Measurements from ENCODE around the gene RACK1. TPM values are rescaled to one million over a fixed set of nuclear protein-coding genes. Genes with fewer than 3 reads are reported as not detected.
"Not testable (repeated sequence)": the region's sequence is repeated elsewhere in the genome, so short reads cannot be mapped to it uniquely, and the experiment has no call there.

RACK1 gene
- total and polyA plus RNA-seq, 9 donors = 3,139 to 4,768 (median 3,466) TPM

DNA sequence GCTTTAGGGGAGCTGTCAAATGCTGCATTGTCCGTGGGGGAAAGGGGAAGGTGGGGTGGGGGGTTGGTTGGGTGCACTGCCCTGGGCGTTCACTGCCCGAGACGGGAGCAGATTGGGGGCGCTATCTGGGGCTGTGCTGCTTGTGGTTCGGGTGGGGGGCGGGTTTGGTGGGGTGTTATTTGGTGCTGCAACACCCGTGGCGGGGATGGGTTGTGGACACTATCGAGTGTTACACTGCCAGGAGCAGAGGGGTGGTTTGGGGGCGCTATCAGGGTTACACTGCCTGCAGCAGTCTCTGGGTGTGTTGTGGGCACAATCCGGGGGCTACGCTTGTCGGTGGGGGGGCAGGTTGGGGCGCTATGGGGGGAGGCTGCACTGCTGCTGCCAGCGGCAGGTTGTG is 38.7 kb upstream of the RACK1 start:
- H3K36me3 ChIP-seq (ENCODE audit: control insufficient read depth, insufficient read depth, low read length); H3K27me3 ChIP-seq (ENCODE audit: control insufficient read depth, insufficient read depth, low read length); H3K4me1 ChIP-seq (ENCODE audit: control insufficient read depth, insufficient read depth, low read length); H3K9me3 ChIP-seq (replicated peaks; ENCODE audit: control insufficient read depth, low read depth, low read length); H3K4me3 ChIP-seq (ENCODE audit: low read length); DNase-seq; H3K27ac ChIP-seq (ENCODE audit: low read length): not testable (repeated sequence)
- 43% methylated on average over 1 of the region's 16 CpGs for WGBS (ENCODE audit: insufficient coverage)

DNA sequence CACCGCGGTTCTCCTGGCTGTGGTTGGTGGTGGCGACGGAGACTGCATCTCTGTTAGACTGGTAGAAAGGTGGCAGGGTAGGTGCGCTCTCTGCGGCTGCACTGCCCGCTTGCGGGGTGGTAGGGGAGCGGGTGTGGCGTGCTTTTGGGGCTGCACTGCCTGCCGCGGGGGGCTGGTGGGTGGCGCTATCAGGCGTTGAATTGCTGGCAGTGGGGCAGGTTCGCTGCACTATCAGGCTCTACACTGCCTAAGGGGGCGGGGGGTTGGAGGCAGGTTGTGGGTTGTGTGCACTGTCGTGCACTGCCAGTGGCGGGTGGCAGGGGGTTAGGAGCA is 38.2 kb upstream of the RACK1 start:
- WGBS (ENCODE audit: insufficient coverage) = 94% methylated on average over 18 of the region's 18 CpGs
- Histone ChIP-seq H3K36me3 (ENCODE audit: control insufficient read depth, insufficient read depth, low read length) (no peaks in the 10 kb centered on the region), H3K9me3 (replicated peaks; ENCODE audit: control insufficient read depth, low read depth, low read length) (no peaks in the 10 kb centered on the region), H3K27me3 (ENCODE audit: control insufficient read depth, insufficient read depth, low read length) (no peaks in the 10 kb centered on the region), H3K27ac (ENCODE audit: low read length) (no peak overlapping the region), H3K4me1 (ENCODE audit: control insufficient read depth, insufficient read depth, low read length) (no peaks in the 10 kb centered on the region), H3K4me3 (ENCODE audit: low read length) (no peak overlapping the region)
- no peak for DNase-seq

DNA sequence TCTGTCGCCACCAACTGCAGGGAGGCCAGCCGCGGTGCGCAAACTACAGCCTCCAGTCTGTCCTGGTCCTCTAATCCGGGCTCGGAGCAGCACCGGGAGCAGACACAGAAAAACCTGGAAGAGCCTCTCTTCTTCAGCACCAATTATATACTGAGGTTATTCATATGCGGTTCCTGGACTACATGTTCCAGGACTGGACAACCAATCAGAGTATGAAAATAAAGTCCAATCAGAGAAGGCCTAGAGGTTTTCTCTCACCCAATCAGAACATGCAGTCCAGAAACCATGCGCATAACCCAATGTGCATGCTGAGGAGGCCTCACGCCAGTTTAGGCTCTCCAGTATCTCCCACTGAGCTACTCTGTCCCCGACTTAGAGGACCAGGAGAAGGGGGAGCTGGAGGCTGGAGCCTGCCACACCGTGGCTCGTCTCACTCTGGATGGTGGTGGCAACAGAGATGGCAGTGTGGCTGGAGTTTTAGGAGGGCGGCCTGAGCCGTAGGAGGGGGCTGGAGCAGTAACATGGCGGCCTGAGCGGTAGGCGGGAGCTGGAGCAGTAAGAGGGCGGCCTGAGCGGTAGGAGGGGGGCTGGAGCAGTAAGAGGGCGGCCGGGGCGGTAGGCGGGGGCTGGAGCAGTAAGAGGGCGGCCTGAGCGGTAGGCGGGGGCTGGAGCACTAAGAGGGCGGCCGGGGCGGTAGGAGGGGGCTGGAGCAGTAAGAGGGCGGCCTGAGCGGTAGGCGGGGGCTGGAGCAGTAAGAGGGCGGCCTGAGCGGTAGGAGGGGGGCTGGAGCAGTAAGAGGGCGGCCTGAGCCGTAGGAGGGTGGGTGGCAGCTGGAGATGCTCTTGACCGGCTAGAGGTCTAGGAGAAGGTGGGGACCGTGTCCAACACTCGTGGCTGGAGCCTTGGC is 37.6 kb upstream of the RACK1 start:
- H3K36me3 ChIP-seq (ENCODE audit: control insufficient read depth, insufficient read depth, low read length) = no peaks in the 10 kb centered on the region
- no peaks in the 10 kb centered on the region for H3K4me1 ChIP-seq (ENCODE audit: control insufficient read depth, insufficient read depth, low read length)
- no peaks in the 10 kb centered on the region for H3K9me3 ChIP-seq (replicated peaks; ENCODE audit: control insufficient read depth, low read depth, low read length)
- 92% methylated on average over 36 of the region's 40 CpGs for WGBS (ENCODE audit: insufficient coverage)
- H3K4me3 ChIP-seq (ENCODE audit: low read length) = no peak overlapping the region
- no peak for DNase-seq
- H3K27ac ChIP-seq (ENCODE audit: low read length) = no peak overlapping the region
- no peaks in the 10 kb centered on the region for H3K27me3 ChIP-seq (ENCODE audit: control insufficient read depth, insufficient read depth, low read length)

- DNase-seq = no peak
- Histone ChIP-seq H3K36me3 (ENCODE audit: control insufficient read depth, insufficient read depth, low read length) (no peaks in the 10 kb centered on the region), H3K4me1 (ENCODE audit: control insufficient read depth, insufficient read depth, low read length) (no peaks in the 10 kb centered on the region), H3K9me3 (replicated peaks; ENCODE audit: control insufficient read depth, low read depth, low read length) (no peaks in the 10 kb centered on the region), H3K27me3 (ENCODE audit: control insufficient read depth, insufficient read depth, low read length) (no peaks in the 10 kb centered on the region), H3K4me3 (ENCODE audit: low read length) (no peak overlapping the region), H3K27ac (ENCODE audit: low read length) (no peak overlapping the region)
- 76% methylated on average over 7 of the region's 7 CpGs for WGBS (ENCODE audit: insufficient coverage)
Observed at GRCh38 chr5:181280251-181280762, 36.6 kb upstream of the RACK1 start.

GRCh38 chr5:181273433-181273744 is 29.7 kb upstream of the RACK1 start:
- H3K27ac ChIP-seq (ENCODE audit: low read length); H3K36me3 ChIP-seq (ENCODE audit: control insufficient read depth, insufficient read depth, low read length); H3K4me1 ChIP-seq (ENCODE audit: control insufficient read depth, insufficient read depth, low read length); H3K27me3 ChIP-seq (ENCODE audit: control insufficient read depth, insufficient read depth, low read length); H3K4me3 ChIP-seq (ENCODE audit: low read length); DNase-seq; H3K9me3 ChIP-seq (replicated peaks; ENCODE audit: control insufficient read depth, low read depth, low read length): not testable (repeated sequence)
- 29% methylated on average over 18 of the region's 28 CpGs for WGBS (ENCODE audit: insufficient coverage)

GRCh38 chr5:181271081-181271480 is 27.4 kb upstream of the RACK1 start:
- no peaks in the 10 kb centered on the region for H3K27me3 ChIP-seq (ENCODE audit: control insufficient read depth, insufficient read depth, low read length)

GRCh38 chr5:181267907-181268306 is 24.2 kb upstream of the RACK1 start:
- WGBS (ENCODE audit: insufficient coverage) = 92% methylated on average over 7 of the region's 12 CpGs

More at GRCh38 chr5:181271081-181271480, 27.4 kb upstream of the RACK1 start:
- Histone ChIP-seq H3K4me3 (ENCODE audit: low read length) (no peak overlapping the region), H3K9me3 (replicated peaks; ENCODE audit: control insufficient read depth, low read depth, low read length) (no peaks in the 10 kb centered on the region), H3K36me3 (ENCODE audit: control insufficient read depth, insufficient read depth, low read length) (peaks cover 6% of the 10 kb centered on the region), H3K27ac (ENCODE audit: low read length) (no peak overlapping the region), H3K4me1 (ENCODE audit: control insufficient read depth, insufficient read depth, low read length) (no peaks in the 10 kb centered on the region)
- DNase-seq = no peak
- no CpG with 5 or more reads among the region's 3 CpGs for WGBS (ENCODE audit: insufficient coverage)

GRCh38 chr5:181267291-181267904 is 23.7 kb upstream of the RACK1 start:
- peaks cover 28% of the 10 kb centered on the region for H3K36me3 ChIP-seq (ENCODE audit: control insufficient read depth, insufficient read depth, low read length)
- 55% methylated on average over 4 of the region's 8 CpGs for WGBS (ENCODE audit: insufficient coverage)
- not testable (repeated sequence) for H3K27me3 ChIP-seq (ENCODE audit: control insufficient read depth, insufficient read depth, low read length); H3K9me3 ChIP-seq (replicated peaks; ENCODE audit: control insufficient read depth, low read depth, low read length); H3K27ac ChIP-seq (ENCODE audit: low read length); H3K4me3 ChIP-seq (ENCODE audit: low read length); DNase-seq; H3K4me1 ChIP-seq (ENCODE audit: control insufficient read depth, insufficient read depth, low read length)

More at GRCh38 chr5:181267907-181268306, 24.2 kb upstream of the RACK1 start:
- not testable (repeated sequence) for H3K4me3 ChIP-seq (ENCODE audit: low read length); H3K4me1 ChIP-seq (ENCODE audit: control insufficient read depth, insufficient read depth, low read length); H3K27ac ChIP-seq (ENCODE audit: low read length); DNase-seq; H3K27me3 ChIP-seq (ENCODE audit: control insufficient read depth, insufficient read depth, low read length); H3K9me3 ChIP-seq (replicated peaks; ENCODE audit: control insufficient read depth, low read depth, low read length)
- H3K36me3 ChIP-seq (ENCODE audit: control insufficient read depth, insufficient read depth, low read length) = peaks cover 24% of the 10 kb centered on the region

DNA sequence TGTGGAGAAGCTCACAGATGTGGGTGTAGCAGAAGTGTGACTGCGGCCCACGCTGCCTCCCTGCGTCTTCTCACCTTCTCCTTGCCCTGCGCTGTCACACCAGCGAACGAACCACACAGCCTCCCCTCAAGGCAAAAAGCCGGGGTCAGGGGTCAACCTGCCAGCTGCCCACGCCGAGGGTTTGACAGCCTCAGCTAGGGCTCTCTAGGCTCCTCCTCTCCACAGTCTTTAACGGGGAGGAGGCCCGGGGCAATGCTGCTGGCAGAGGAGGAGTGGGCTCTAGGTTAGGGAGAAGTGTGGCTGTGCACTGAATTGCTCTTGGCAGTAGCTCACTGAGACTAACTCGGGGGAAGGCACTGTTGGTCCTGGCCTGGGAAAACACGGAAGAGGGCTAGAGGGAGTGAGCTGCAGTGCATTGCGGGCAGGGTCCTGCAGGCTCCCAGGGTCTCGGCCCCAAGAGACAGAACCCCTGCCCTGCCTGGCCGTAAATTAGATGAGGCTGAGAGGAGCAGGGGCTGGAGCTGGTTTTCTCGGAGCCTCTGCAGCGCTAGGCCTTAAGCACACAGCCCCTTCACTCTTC is 21.5 kb upstream of the RACK1 start:
- no peaks in the 10 kb centered on the region for H3K9me3 ChIP-seq (replicated peaks; ENCODE audit: control insufficient read depth, low read depth, low read length)
- no peak for DNase-seq
- peaks cover 9% of the 10 kb centered on the region for H3K4me1 ChIP-seq (ENCODE audit: control insufficient read depth, insufficient read depth, low read length)
- H3K36me3 ChIP-seq (ENCODE audit: control insufficient read depth, insufficient read depth, low read length) = peaks cover 24% of the 10 kb centered on the region
- no peak overlapping the region for H3K27ac ChIP-seq (ENCODE audit: low read length)
- WGBS (ENCODE audit: insufficient coverage) = 50% methylated on average over 9 of the region's 18 CpGs
- H3K4me3 ChIP-seq (ENCODE audit: low read length) = no peak overlapping the region
- H3K27me3 ChIP-seq (ENCODE audit: control insufficient read depth, insufficient read depth, low read length) = no peaks in the 10 kb centered on the region

- Histone ChIP-seq H3K4me3 (ENCODE audit: low read length) (no peak overlapping the region), H3K27me3 (ENCODE audit: control insufficient read depth, insufficient read depth, low read length) (no peaks in the 10 kb centered on the region), H3K27ac (ENCODE audit: low read length) (no peak overlapping the region), H3K36me3 (ENCODE audit: control insufficient read depth, insufficient read depth, low read length) (peaks cover 24% of the 10 kb centered on the region), H3K4me1 (ENCODE audit: control insufficient read depth, insufficient read depth, low read length) (peaks cover 19% of the 10 kb centered on the region), H3K9me3 (replicated peaks; ENCODE audit: control insufficient read depth, low read depth, low read length) (no peaks in the 10 kb centered on the region)
- 77% methylated on average over 4 of the region's 5 CpGs for WGBS (ENCODE audit: insufficient coverage)
- DNase-seq = no peak
Observed at GRCh38 chr5:181263633-181264032, 19.9 kb upstream of the RACK1 start.

All from muscle of leg (tissue), 11 donors.